ENCODE data around the gene DPP9.
"Not testable (repeated sequence)": the region's sequence is repeated elsewhere in the genome, so short reads cannot be mapped to it uniquely, and the experiment has no call there.

The DPP9 gene

GRCh38 chr19:4717966-4718701 is 5.5 kb downstream of the DPP9 start:
- CTCF ChIA-PET = interaction anchor here (0.9 kb wide), 1 partner anchor 91 kb away, joined by 4 read pairs; no protein-coding TSS in a partner anchor
- TF ChIP-seq CTBP1 (IDR thresholded peaks at IDR 0.05; ENCODE audit: borderline replicate concordance) = no peak
- TF ChIP-seq LEF1 (IDR thresholded peaks at IDR 0.05; ENCODE audit: borderline replicate concordance) = no peak
- TF ChIP-seq ZNF384 (IDR thresholded peaks at IDR 0.05) = no peak
- TF ChIP-seq FOXM1 (IDR thresholded peaks at IDR 0.05; ENCODE audit: borderline replicate concordance) = no peak
- TF ChIP-seq L3MBTL2 (conservative IDR thresholded peaks at IDR 0.05) = no peak
- no peak for DNase-seq (ENCODE audit: extremely low spot score)
- POLR2A ChIA-PET = interaction anchor here (1.0 kb wide), 1 partner anchor 73 kb away, joined by 3 read pairs; no protein-coding TSS in a partner anchor

- no peak for DNase-seq (ENCODE audit: extremely low spot score)
- POLR2A ChIA-PET = interaction anchor here (1.0 kb wide), 1 partner anchor 315 kb away, joined by 3 read pairs; the partner anchor contains the start of gene CHAF1A
- CTCF ChIA-PET = interaction anchor here (0.9 kb wide), 1 partner anchor 92 kb away, joined by 4 read pairs; no protein-coding TSS in a partner anchor
- no peak for TF ChIP-seq SUZ12 (IDR thresholded peaks at IDR 0.05)
- no peak for TF ChIP-seq HDGF (IDR thresholded peaks at IDR 0.05; ENCODE audit: borderline replicate concordance)
- no peak for TF ChIP-seq L3MBTL2 (conservative IDR thresholded peaks at IDR 0.05)
- TF ChIP-seq ARNT (IDR thresholded peaks at IDR 0.05) = no peak
- no peak for TF ChIP-seq FOXK2 (IDR thresholded peaks at IDR 0.05)
- no peak for TF ChIP-seq CTBP1 (IDR thresholded peaks at IDR 0.05; ENCODE audit: borderline replicate concordance)
- TF ChIP-seq NFRKB (IDR thresholded peaks at IDR 0.05) = no peak
- no peak for TF ChIP-seq ZNF384 (IDR thresholded peaks at IDR 0.05)
- TF ChIP-seq FOXM1 (IDR thresholded peaks at IDR 0.05; ENCODE audit: borderline replicate concordance) = no peak
- TF ChIP-seq LEF1 (IDR thresholded peaks at IDR 0.05; ENCODE audit: borderline replicate concordance) = no peak
Measured at GRCh38 chr19:4717191-4717965, 6.3 kb downstream of the DPP9 start.

- TF ChIP-seq TARDBP (IDR thresholded peaks at IDR 0.05) = no peak
- TF ChIP-seq FOXK2 (IDR thresholded peaks at IDR 0.05) = no peak
- no peak for TF ChIP-seq NFRKB (IDR thresholded peaks at IDR 0.05)
- no peak for TF ChIP-seq LEF1 (IDR thresholded peaks at IDR 0.05; ENCODE audit: borderline replicate concordance)
- no peak for DNase-seq (ENCODE audit: extremely low spot score)
- ChIA-PET CTCF (no interaction called here), POLR2A (no interaction called here)
Measured at GRCh38 chr19:4715529-4716221, 8.0 kb downstream of the DPP9 start.

- POLR2A ChIA-PET; CTCF ChIA-PET; DNase-seq (ENCODE audit: extremely low spot score): not testable (repeated sequence)
Measured at GRCh38 chr19:4715178-4715528, 8.5 kb downstream of the DPP9 start.

GRCh38 chr19:4714016-4714415 is 9.6 kb downstream of the DPP9 start:
- DNase-seq (ENCODE audit: extremely low spot score) = no peak
- ChIA-PET CTCF (no interaction called here), POLR2A (no interaction called here)
- TF ChIP-seq FOXA1 (IDR thresholded peaks at IDR 0.05) (no peak), ELF4 (IDR thresholded peaks at IDR 0.05) (no peak), PKNOX1 (IDR thresholded peaks at IDR 0.05) (no peak), SP1 (IDR thresholded peaks at IDR 0.05) (no peak), HDGF (IDR thresholded peaks at IDR 0.05; ENCODE audit: borderline replicate concordance) (no peak), TARDBP (IDR thresholded peaks at IDR 0.05) (no peak), CTBP1 (IDR thresholded peaks at IDR 0.05; ENCODE audit: borderline replicate concordance) (no peak), ZNF384 (IDR thresholded peaks at IDR 0.05) (no peak), SUZ12 (IDR thresholded peaks at IDR 0.05) (no peak), FOXK2 (IDR thresholded peaks at IDR 0.05) (no peak), BHLHE40 (IDR thresholded peaks at IDR 0.05; ENCODE audit: borderline replicate concordance) (no peak), ARNT (IDR thresholded peaks at IDR 0.05) (no peak), NFRKB (IDR thresholded peaks at IDR 0.05) (no peak), FOXM1 (IDR thresholded peaks at IDR 0.05; ENCODE audit: borderline replicate concordance) (no peak), LEF1 (IDR thresholded peaks at IDR 0.05; ENCODE audit: borderline replicate concordance) (no peak), L3MBTL2 (conservative IDR thresholded peaks at IDR 0.05) (no peak)

- ChIA-PET CTCF (interaction anchor here (0.6 kb wide), 1 partner anchor 10 kb away, joined by 3 read pairs; no protein-coding TSS in a partner anchor), POLR2A (no interaction called here)
- no peak for TF ChIP-seq FOXM1 (IDR thresholded peaks at IDR 0.05; ENCODE audit: borderline replicate concordance)
- DNase-seq (ENCODE audit: extremely low spot score) = no peak
Measured at GRCh38 chr19:4713384-4713951, 10.2 kb downstream of the DPP9 start.

- CTCF ChIA-PET = no interaction called here
- TF ChIP-seq FOXA1 (IDR thresholded peaks at IDR 0.05) (no peak), SUZ12 (IDR thresholded peaks at IDR 0.05) (no peak), TARDBP (IDR thresholded peaks at IDR 0.05) (no peak), NFRKB (IDR thresholded peaks at IDR 0.05) (no peak), FOXM1 (IDR thresholded peaks at IDR 0.05; ENCODE audit: borderline replicate concordance) (no peak), ARNT (IDR thresholded peaks at IDR 0.05) (no peak), ELF4 (IDR thresholded peaks at IDR 0.05) (no peak)
- POLR2A ChIA-PET = no interaction called here
- DNase-seq (ENCODE audit: extremely low spot score) = no peak
Measured at GRCh38 chr19:4712771-4713170, 10.9 kb downstream of the DPP9 start.

All from HEK293T (cell line).